GM12878 (cell line): ENCODE data around the gene GRIK4. TPM values are rescaled to one million over a fixed set of nuclear protein-coding genes. Genes with fewer than 3 reads are reported as not detected.

ENCODE experiments used
- IRF5 ChIP-seq: fragments of 450-650 bp; IDR thresholded peaks from 2 replicates; pipeline ENCODE4 v1.6.1; 2017; ENCODE audit warnings: borderline replicate concordance
- LARP7 ChIP-seq: fragments of 450-650 bp; IDR thresholded peaks from 2 replicates; pipeline ENCODE4 v1.6.1; 2017; ENCODE audit warnings: mild to moderate bottlenecking
- POU2F2 ChIP-seq: IDR thresholded peaks from 3 replicates; pipeline ENCODE4 v1.6.1; 2011; ENCODE audit warnings: low read depth, mild to moderate bottlenecking, low read length, borderline replicate concordance
- RFX5 ChIP-seq: IDR thresholded peaks from 2 replicates; pipeline ENCODE4 v1.6.1; 2011; ENCODE audit warnings: low read depth, low read length, improper control_type of control experiment
- ZNF687 ChIP-seq: fragments of 450-650 bp; IDR thresholded peaks from 2 replicates; pipeline ENCODE4 v1.6.1; 2017; ENCODE audit warnings: mild to moderate bottlenecking, moderate library complexity
- polyA plus RNA-seq, 11 experiments: library from polyadenylated mRNA; depleted of rRNA in 4 of 11; unstranded in 6 of 11; stranded (reverse) in 5 of 11; fragments of >200 nt; fragmentation: Nextera tagmentation in 4 of 11; fragmentation: Illumina TruSeq in 1 of 11; extraction: Ambion mirVana in 4 of 11; extraction: Trizol in 1 of 11; gene quantifications; 1 replicate in 1 of 11; 2 replicates in 10 of 11; pipeline versions ENCODE4 v1.2.1 to v1.2.3, GENCODE V29; 2011 to 2016; ENCODE audit warnings: inconsistent platforms in 2 of 11, missing spikeins in 2 of 11, low read depth in 1 of 11
- total RNA-seq, 4 experiments: library from RNA; depleted of rRNA in 3 of 4; stranded (reverse); fragments of >200 nt in 3 of 4; fragmentation: Illumina TruSeq in 1 of 4; extraction: Trizol in 1 of 4; gene quantifications; 2 replicates each; pipeline versions ENCODE4 v1.2.1 to v1.2.3, GENCODE V29; 2013 to 2021

Gene GRIK4
- total and polyA plus RNA-seq, 10 of the 15 experiments (the other 5 are each of a cell fraction or from before 2014, with no cell fraction given) = 0.33 to 3.6 (median 0.72) TPM

- TF ChIP-seq ZNF687 (peak; percentile 84), POU2F2 (no peak), RFX5 (no peak), LARP7 (peak; percentile 17), IRF5 (no peak; the same call in 1 of the 2 replicates)
Observed at GRCh38 chr11:120564573-120565311, 53.2 kb downstream of the GRIK4 start (continued).
